MM.1S (cell line): ENCODE results near the gene COL26A1.

Source experiments
- DNase-seq: peaks from one replicate; pipeline ENCODE4 v3.0.0-alpha.2; 2015
- H2AFZ ChIP-seq: fragments of 300-600 bp; sonication (generic); 2 replicates; pipeline ENCODE4 v1.6.0; 2016; ENCODE audit warnings: antibody characterized with exemption, low read length
- H3F3A ChIP-seq: fragments of 300-600 bp; sonication (generic); 2 replicates; pipeline ENCODE4 v1.6.1; 2016; ENCODE audit warnings: mild to moderate bottlenecking, antibody characterized with exemption, low read length, moderate library complexity, mixed read lengths; ENCODE audit not compliant: insufficient read depth
- H3K27ac ChIP-seq: fragments of 300-600 bp; sonication (generic); 2 replicates; pipeline ENCODE4 v1.5.1; 2016; ENCODE audit warnings: mild to moderate bottlenecking, low read length
- H3K27me3 ChIP-seq: fragments of 300-600 bp; sonication (generic); replicated peaks from 2 replicates; pipeline ENCODE4 v1.6.0; 2016; ENCODE audit warnings: low read length; ENCODE audit not compliant: insufficient read depth
- H3K36me3 ChIP-seq: fragments of 300-600 bp; sonication (generic); replicated peaks from 2 replicates; pipeline ENCODE4 v1.6.1; 2016; ENCODE audit warnings: mild to moderate bottlenecking, low read length, mixed read lengths; ENCODE audit not compliant: insufficient read depth
- H3K4me1 ChIP-seq: fragments of 300-600 bp; sonication (generic); 2 replicates; pipeline ENCODE4 v1.6.1; 2016; ENCODE audit warnings: low read length, mixed read lengths
- H3K4me2 ChIP-seq: fragments of 300-600 bp; sonication (generic); 2 replicates; pipeline ENCODE4 v1.6.0; 2016; ENCODE audit warnings: low read depth, low read length
- H3K4me3 ChIP-seq: fragments of 300-600 bp; sonication (generic); 2 replicates; pipeline ENCODE4 v1.5.1; 2016; ENCODE audit warnings: low read length, mixed read lengths
- H3K79me2 ChIP-seq: fragments of 300-600 bp; sonication (generic); 2 replicates; pipeline ENCODE4 v1.6.1; 2016; ENCODE audit warnings: mixed run types, low read length, mixed read lengths
- H3K9ac ChIP-seq: fragments of 300-600 bp; sonication (generic); 2 replicates; pipeline ENCODE4 v1.6.1; 2016; ENCODE audit warnings: low read length, mixed read lengths
- H3K9me2 ChIP-seq: fragments of 300-600 bp; sonication (generic); replicated peaks from 2 replicates; pipeline ENCODE4 v1.6.1; 2016; ENCODE audit warnings: mild to moderate bottlenecking, low read length, mixed read lengths; ENCODE audit not compliant: insufficient read depth
- H3K9me3 ChIP-seq: fragments of 300-600 bp; sonication (generic); replicated peaks from 2 replicates; pipeline ENCODE4 v1.6.1; 2016; ENCODE audit warnings: mild to moderate bottlenecking, low read length, mixed read lengths; ENCODE audit not compliant: insufficient read depth
- H4K20me1 ChIP-seq: fragments of 300-600 bp; sonication (generic); 2 replicates; pipeline ENCODE4 v1.6.1; 2016; ENCODE audit warnings: mild to moderate bottlenecking, low read length, moderate library complexity, mixed read lengths; ENCODE audit not compliant: insufficient read depth
- CTCF ChIP-seq: fragments of 300-600 bp; sonication (generic); IDR thresholded peaks from 2 replicates; pipeline ENCODE4 v1.5.1; 2016; ENCODE audit warnings: antibody characterized with exemption, low read length, mixed read lengths
- EZH2 ChIP-seq: fragments of 300-600 bp; sonication (generic); optimal IDR thresholded peaks from 2 replicates; pipeline ENCODE3; 2017; ENCODE audit warnings: low read depth, mild to moderate bottlenecking, antibody characterized with exemption, low read length, mixed read lengths
- EZH2phosphoT487 ChIP-seq: fragments of 300-600 bp; sonication (generic); IDR thresholded peaks from 2 replicates; pipeline ENCODE4 v1.6.1; 2018; ENCODE audit warnings: antibody characterized with exemption, low read length

COL26A1 gene

GRCh38 chr7:101565601-101566209, 203.0 kb downstream of the COL26A1 start:
- peaks cover 53% of the 10 kb centered on the region for H3K27me3 ChIP-seq
- no peak overlapping the region for H3K27ac ChIP-seq
- no peak overlapping the region for H3K4me2 ChIP-seq
- H3K36me3 ChIP-seq: no peaks in the 10 kb centered on the region
- no peaks in the 10 kb centered on the region for H3K9me2 ChIP-seq
- no peak overlapping the region for H2AFZ ChIP-seq
- no peak overlapping the region for H3K4me3 ChIP-seq
- no peaks in the 10 kb centered on the region for H4K20me1 ChIP-seq
- H3K9me3 ChIP-seq: no peaks in the 10 kb centered on the region
- DNase-seq: no peak
- no peaks in the 10 kb centered on the region for H3K4me1 ChIP-seq
- H3K9ac ChIP-seq: no peak overlapping the region
- TF ChIP-seq EZH2phosphoT487: no peak
- TF ChIP-seq CTCF: no peak
- TF ChIP-seq EZH2: no peak
- H3F3A ChIP-seq: no peaks in the 10 kb centered on the region
- H3K79me2 ChIP-seq: no peaks in the 10 kb centered on the region

GRCh38 chr7:101567230-101567629, 204.6 kb downstream of the COL26A1 start:
- DNase-seq: no peak
- H3K27me3 ChIP-seq: peaks cover 46% of the 10 kb centered on the region

GRCh38 chr7:101572156-101572555, 209.5 kb downstream of the COL26A1 start:
- no peak overlapping the region for H3K4me2 ChIP-seq
- DNase-seq: no peak
- H3K36me3 ChIP-seq: no peaks in the 10 kb centered on the region
- H3F3A ChIP-seq: no peaks in the 10 kb centered on the region
- no peaks in the 10 kb centered on the region for H3K4me1 ChIP-seq
- no peaks in the 10 kb centered on the region for H4K20me1 ChIP-seq
- H3K79me2 ChIP-seq: no peaks in the 10 kb centered on the region
- H3K9ac ChIP-seq: no peak overlapping the region
- H2AFZ ChIP-seq: no peak overlapping the region
- H3K9me3 ChIP-seq: no peaks in the 10 kb centered on the region
- H3K9me2 ChIP-seq: no peaks in the 10 kb centered on the region
- H3K27me3 ChIP-seq: 0 out of 2 replicates have a peak, but pooled peaks cover 14% of the 10 kb centered on the region
- no peak overlapping the region for H3K27ac ChIP-seq
- H3K4me3 ChIP-seq: no peak overlapping the region
- no peak for TF ChIP-seq EZH2phosphoT487
- no peak for TF ChIP-seq CTCF
- TF ChIP-seq EZH2: no peak

More at GRCh38 chr7:101567230-101567629, 204.6 kb downstream of the COL26A1 start:
- Histone ChIP-seq H3K9ac (no peak overlapping the region), H4K20me1 (no peaks in the 10 kb centered on the region), H3K4me3 (no peak overlapping the region), H3K4me1 (no peaks in the 10 kb centered on the region), H3K9me3 (no peaks in the 10 kb centered on the region), H3K36me3 (no peaks in the 10 kb centered on the region), H3K27ac (no peak overlapping the region), H3K79me2 (no peaks in the 10 kb centered on the region), H3K9me2 (no peaks in the 10 kb centered on the region), H2AFZ (no peak overlapping the region), H3K4me2 (no peak overlapping the region), H3F3A (no peaks in the 10 kb centered on the region)
- TF ChIP-seq EZH2 (no peak), CTCF (no peak), EZH2phosphoT487 (no peak)
